ENCODE measurements around the gene SAP130.
A peak's percentile ranks its signal among the peaks of the same experiment; 100 is the strongest.

The SAP130 gene

GRCh38 chr2:128026448-128027277 lies 1.2 kb downstream of the SAP130 start:
- Histone ChIP-seq H3K36me3 (ENCODE audit: control insufficient read depth, insufficient read depth, low read length) (peaks cover 18% of the 10 kb centered on the region), H3K27ac (ENCODE audit: low read depth, low read length) (peak overlapping the region; percentile 54; the same call in 1 of the 2 replicates), H3K9ac (ENCODE audit: low read length) (peak overlapping the region; percentile 65), H3K27me3 (ENCODE audit: control insufficient read depth, insufficient read depth, low read length) (peaks cover 21% of the 10 kb centered on the region), H3K4me1 (ENCODE audit: control insufficient read depth, insufficient read depth, low read length) (no peaks in the 10 kb centered on the region), H3K9me3 (ENCODE audit: control insufficient read depth, insufficient read depth, low read depth, low read length) (no peaks in the 10 kb centered on the region), H3K4me3 (ENCODE audit: low read depth, low read length) (peak overlapping the region; percentile 78)

GRCh38 chr2:128024816-128025215 lies 3.0 kb downstream of the SAP130 start:
- Histone ChIP-seq H3K9me3 (ENCODE audit: control insufficient read depth, insufficient read depth, low read depth, low read length) (no peaks in the 10 kb centered on the region), H3K4me3 (ENCODE audit: low read depth, low read length) (no peak overlapping the region), H3K27me3 (ENCODE audit: control insufficient read depth, insufficient read depth, low read length) (peaks cover 10% of the 10 kb centered on the region), H3K4me1 (ENCODE audit: control insufficient read depth, insufficient read depth, low read length) (no peaks in the 10 kb centered on the region), H3K9ac (ENCODE audit: low read length) (no peak overlapping the region), H3K36me3 (ENCODE audit: control insufficient read depth, insufficient read depth, low read length) (peaks cover 24% of the 10 kb centered on the region), H3K27ac (ENCODE audit: low read depth, low read length) (no peak overlapping the region)

GRCh38 chr2:128017561-128017960 lies 10.3 kb downstream of the SAP130 start:
- H3K27ac ChIP-seq (ENCODE audit: low read depth, low read length): no peak overlapping the region
- no peaks in the 10 kb centered on the region for H3K9me3 ChIP-seq (ENCODE audit: control insufficient read depth, insufficient read depth, low read depth, low read length)
- no peaks in the 10 kb centered on the region for H3K27me3 ChIP-seq (ENCODE audit: control insufficient read depth, insufficient read depth, low read length)
- no peak overlapping the region for H3K4me3 ChIP-seq (ENCODE audit: low read depth, low read length)
- no peaks in the 10 kb centered on the region for H3K4me1 ChIP-seq (ENCODE audit: control insufficient read depth, insufficient read depth, low read length)
- no peak overlapping the region for H3K9ac ChIP-seq (ENCODE audit: low read length)
- H3K36me3 ChIP-seq (ENCODE audit: control insufficient read depth, insufficient read depth, low read length): peaks cover 70% of the 10 kb centered on the region

GRCh38 chr2:128016620-128017019 lies 11.2 kb downstream of the SAP130 start:
- H3K36me3 ChIP-seq (ENCODE audit: control insufficient read depth, insufficient read depth, low read length): peaks cover 70% of the 10 kb centered on the region

GRCh38 chr2:128012698-128013097 lies 15.2 kb downstream of the SAP130 start:
- Histone ChIP-seq H3K9me3 (ENCODE audit: control insufficient read depth, insufficient read depth, low read depth, low read length) (no peaks in the 10 kb centered on the region), H3K4me1 (ENCODE audit: control insufficient read depth, insufficient read depth, low read length) (no peaks in the 10 kb centered on the region), H3K9ac (ENCODE audit: low read length) (no peak overlapping the region), H3K27me3 (ENCODE audit: control insufficient read depth, insufficient read depth, low read length) (no peaks in the 10 kb centered on the region), H3K4me3 (ENCODE audit: low read depth, low read length) (no peak overlapping the region), H3K27ac (ENCODE audit: low read depth, low read length) (no peak overlapping the region), H3K36me3 (ENCODE audit: control insufficient read depth, insufficient read depth, low read length) (peaks cover 97% of the 10 kb centered on the region)

More at GRCh38 chr2:128016620-128017019, 11.2 kb downstream of the SAP130 start:
- Histone ChIP-seq H3K4me1 (ENCODE audit: control insufficient read depth, insufficient read depth, low read length) (no peaks in the 10 kb centered on the region), H3K9me3 (ENCODE audit: control insufficient read depth, insufficient read depth, low read depth, low read length) (no peaks in the 10 kb centered on the region), H3K27ac (ENCODE audit: low read depth, low read length) (no peak overlapping the region), H3K9ac (ENCODE audit: low read length) (no peak overlapping the region), H3K27me3 (ENCODE audit: control insufficient read depth, insufficient read depth, low read length) (no peaks in the 10 kb centered on the region), H3K4me3 (ENCODE audit: low read depth, low read length) (no peak overlapping the region)

GRCh38 chr2:128008074-128008672 lies 19.7 kb downstream of the SAP130 start:
- Histone ChIP-seq H3K9me3 (ENCODE audit: control insufficient read depth, insufficient read depth, low read depth, low read length) (no peaks in the 10 kb centered on the region), H3K36me3 (ENCODE audit: control insufficient read depth, insufficient read depth, low read length) (peaks cover 93% of the 10 kb centered on the region), H3K4me3 (ENCODE audit: low read depth, low read length) (no peak overlapping the region), H3K4me1 (ENCODE audit: control insufficient read depth, insufficient read depth, low read length) (no peaks in the 10 kb centered on the region), H3K27ac (ENCODE audit: low read depth, low read length) (no peak overlapping the region), H3K9ac (ENCODE audit: low read length) (no peak overlapping the region), H3K27me3 (ENCODE audit: control insufficient read depth, insufficient read depth, low read length) (no peaks in the 10 kb centered on the region)

GRCh38 chr2:128004509-128004908 lies 23.4 kb downstream of the SAP130 start:
- peaks cover 96% of the 10 kb centered on the region for H3K36me3 ChIP-seq (ENCODE audit: control insufficient read depth, insufficient read depth, low read length)
- H3K4me1 ChIP-seq (ENCODE audit: control insufficient read depth, insufficient read depth, low read length): no peaks in the 10 kb centered on the region
- H3K9ac ChIP-seq (ENCODE audit: low read length): no peak overlapping the region
- H3K9me3 ChIP-seq (ENCODE audit: control insufficient read depth, insufficient read depth, low read depth, low read length): no peaks in the 10 kb centered on the region
- no peak overlapping the region for H3K27ac ChIP-seq (ENCODE audit: low read depth, low read length)
- no peaks in the 10 kb centered on the region for H3K27me3 ChIP-seq (ENCODE audit: control insufficient read depth, insufficient read depth, low read length)
- no peak overlapping the region for H3K4me3 ChIP-seq (ENCODE audit: low read depth, low read length)

GRCh38 chr2:128003463-128003862 lies 24.4 kb downstream of the SAP130 start:
- Histone ChIP-seq H3K4me1 (ENCODE audit: control insufficient read depth, insufficient read depth, low read length) (no peaks in the 10 kb centered on the region), H3K27me3 (ENCODE audit: control insufficient read depth, insufficient read depth, low read length) (no peaks in the 10 kb centered on the region), H3K36me3 (ENCODE audit: control insufficient read depth, insufficient read depth, low read length) (peaks cover 96% of the 10 kb centered on the region), H3K4me3 (ENCODE audit: low read depth, low read length) (no peak overlapping the region), H3K9me3 (ENCODE audit: control insufficient read depth, insufficient read depth, low read depth, low read length) (no peaks in the 10 kb centered on the region), H3K27ac (ENCODE audit: low read depth, low read length) (no peak overlapping the region), H3K9ac (ENCODE audit: low read length) (no peak overlapping the region)

GRCh38 chr2:127996160-127996559 lies 31.7 kb downstream of the SAP130 start:
- peaks cover 94% of the 10 kb centered on the region for H3K36me3 ChIP-seq (ENCODE audit: control insufficient read depth, insufficient read depth, low read length)
- no peak overlapping the region for H3K27ac ChIP-seq (ENCODE audit: low read depth, low read length)
- no peaks in the 10 kb centered on the region for H3K4me1 ChIP-seq (ENCODE audit: control insufficient read depth, insufficient read depth, low read length)
- H3K27me3 ChIP-seq (ENCODE audit: control insufficient read depth, insufficient read depth, low read length): no peaks in the 10 kb centered on the region
- no peak overlapping the region for H3K9ac ChIP-seq (ENCODE audit: low read length)
- no peaks in the 10 kb centered on the region for H3K9me3 ChIP-seq (ENCODE audit: control insufficient read depth, insufficient read depth, low read depth, low read length)
- H3K4me3 ChIP-seq (ENCODE audit: low read depth, low read length): no peak overlapping the region

- Histone ChIP-seq H3K36me3 (ENCODE audit: control insufficient read depth, insufficient read depth, low read length) (peaks cover 92% of the 10 kb centered on the region), H3K4me3 (ENCODE audit: low read depth, low read length) (no peak overlapping the region), H3K27ac (ENCODE audit: low read depth, low read length) (no peak overlapping the region), H3K9ac (ENCODE audit: low read length) (no peak overlapping the region), H3K4me1 (ENCODE audit: control insufficient read depth, insufficient read depth, low read length) (no peaks in the 10 kb centered on the region), H3K27me3 (ENCODE audit: control insufficient read depth, insufficient read depth, low read length) (no peaks in the 10 kb centered on the region), H3K9me3 (ENCODE audit: control insufficient read depth, insufficient read depth, low read depth, low read length) (no peaks in the 10 kb centered on the region)
Observed at GRCh38 chr2:127995725-127996124, 32.1 kb downstream of the SAP130 start.

GRCh38 chr2:127993659-127994058 lies 34.2 kb downstream of the SAP130 start:
- Histone ChIP-seq H3K36me3 (ENCODE audit: control insufficient read depth, insufficient read depth, low read length) (peaks cover 92% of the 10 kb centered on the region), H3K4me3 (ENCODE audit: low read depth, low read length) (no peak overlapping the region), H3K27ac (ENCODE audit: low read depth, low read length) (no peak overlapping the region), H3K9ac (ENCODE audit: low read length) (no peak overlapping the region), H3K9me3 (ENCODE audit: control insufficient read depth, insufficient read depth, low read depth, low read length) (no peaks in the 10 kb centered on the region), H3K27me3 (ENCODE audit: control insufficient read depth, insufficient read depth, low read length) (no peaks in the 10 kb centered on the region), H3K4me1 (ENCODE audit: control insufficient read depth, insufficient read depth, low read length) (no peaks in the 10 kb centered on the region)

Measured in HUES6 (cell line).